Measurements from ENCODE around the gene CAP1. TPM values are rescaled to one million over a fixed set of nuclear protein-coding genes. Genes with fewer than 3 reads are reported as not detected.

Gene CAP1
- total and polyA plus RNA-seq, 2 experiments from 2014 or later = 496 to 576 TPM

DNA sequence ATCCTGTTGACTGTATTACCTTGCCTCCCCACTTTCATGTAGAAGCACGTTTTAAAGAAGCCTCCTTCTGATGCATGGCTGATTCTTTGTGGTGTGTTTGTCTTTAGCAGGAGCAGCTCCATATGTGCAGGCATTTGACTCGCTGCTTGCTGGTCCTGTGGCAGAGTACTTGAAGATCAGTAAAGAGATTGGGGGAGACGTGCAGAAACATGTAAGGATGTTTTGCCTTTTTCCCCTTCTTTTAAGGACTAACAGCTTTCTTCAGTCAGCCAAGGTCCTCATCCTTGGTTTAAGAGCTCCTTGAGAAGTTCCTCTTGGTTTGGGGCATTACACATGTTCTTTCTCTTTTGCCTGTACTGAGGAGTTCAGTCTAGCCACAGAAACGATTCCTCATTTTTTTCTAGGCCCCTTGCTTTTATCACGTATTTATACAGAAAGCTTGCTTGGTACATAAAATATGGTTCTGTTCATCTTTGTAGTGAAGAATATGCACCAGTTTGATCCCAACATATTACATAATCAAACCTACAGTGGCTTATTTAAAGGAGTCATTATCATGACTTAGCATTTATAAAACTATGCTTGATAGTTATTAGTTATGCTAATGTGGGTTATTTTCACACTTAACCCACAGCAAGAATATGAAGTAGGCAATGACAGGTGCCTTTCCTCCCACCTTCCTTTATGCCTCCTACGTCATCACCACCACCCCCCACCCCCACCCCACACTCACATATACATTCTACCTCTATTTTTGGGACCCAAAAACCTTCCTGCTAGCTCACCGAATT lies 19.6 kb downstream of the CAP1 start:
- no peak for DNase-seq
- no peak for TF ChIP-seq EZH2phosphoT487 (IDR thresholded peaks at IDR 0.05; ENCODE audit: insufficient read depth, low read depth)
- no peak for TF ChIP-seq EZH2 (IDR thresholded peaks at IDR 0.05; ENCODE audit: insufficient read depth, poor library complexity, severe bottlenecking)
- Histone ChIP-seq H3K36me3 (ENCODE audit: low read depth) (peaks cover 54% of the 10 kb centered on the region), H3K27ac (peak overlapping the region; percentile 46), H3K9me3 (ENCODE audit: low read depth) (no peaks in the 10 kb centered on the region), H3K4me1 (ENCODE audit: insufficient read depth) (peaks cover 33% of the 10 kb centered on the region), H4K20me1 (ENCODE audit: insufficient read depth) (peaks cover 42% of the 10 kb centered on the region), H3K4me2 (ENCODE audit: unreplicated experiment) (no peak overlapping the region), H3K79me2 (ENCODE audit: insufficient read depth) (peaks cover 99% of the 10 kb centered on the region), H3K27me3 (replicated peaks; ENCODE audit: insufficient read depth) (no peaks in the 10 kb centered on the region), H3F3A (ENCODE audit: insufficient read depth) (peaks cover 56% of the 10 kb centered on the region), H3K4me3 (no peak overlapping the region), H3K9me2 (ENCODE audit: insufficient read depth) (no peaks in the 10 kb centered on the region), H2AFZ (no peak overlapping the region), H3K9ac (no peak overlapping the region)
- 60 to 63% methylated on average over 7 of the region's 7 CpGs for WGBS, 2 experiments (ENCODE audit: low coverage in 1 of 2, low lambda C conversion rate in 2 of 2, missing lambda C conversion rate in 2 of 2)
- in situ Hi-C loops (cut with MboI) = no loop called here

DNA sequence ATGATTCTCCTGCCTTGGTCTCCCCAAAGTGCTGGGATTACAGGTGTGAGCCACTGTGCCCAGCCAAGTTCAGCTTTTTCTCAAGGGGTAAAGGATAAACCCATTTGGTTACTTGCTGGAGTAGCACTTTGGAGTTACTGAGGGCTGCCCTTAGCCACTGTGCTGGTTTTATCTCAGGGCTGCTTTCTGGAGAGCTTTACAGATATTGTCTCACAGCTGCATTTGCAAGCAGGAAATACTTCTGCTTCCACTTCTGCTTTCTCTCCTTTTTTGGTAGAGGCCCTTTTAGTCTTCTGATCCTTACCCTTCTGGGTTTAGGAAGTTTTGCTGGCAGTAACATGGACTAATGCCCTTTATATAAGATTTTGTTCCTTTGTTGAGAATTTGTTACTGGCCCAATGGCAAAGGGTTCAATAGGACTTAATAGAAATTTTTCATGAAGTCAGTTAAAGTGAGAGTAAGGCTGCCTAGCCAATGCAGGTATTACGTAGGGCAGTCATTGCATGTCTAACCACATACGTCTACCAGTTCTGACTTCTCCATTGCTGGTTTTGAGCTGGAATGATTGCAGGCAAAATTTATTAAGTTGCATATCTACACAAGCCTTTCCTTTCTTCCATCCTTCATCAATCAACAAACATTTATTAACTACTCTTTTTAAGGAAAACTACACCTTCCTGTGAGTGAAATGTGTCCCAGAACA lies 24.4 kb downstream of the CAP1 start:
- no peak overlapping the region for H3K27ac ChIP-seq
- no peak overlapping the region for H3K4me3 ChIP-seq
- H2AFZ ChIP-seq = no peak overlapping the region
- no peaks in the 10 kb centered on the region for H3K9me3 ChIP-seq (ENCODE audit: low read depth)
- TF ChIP-seq EZH2phosphoT487 (IDR thresholded peaks at IDR 0.05; ENCODE audit: insufficient read depth, low read depth) = no peak
- no peak for TF ChIP-seq EZH2 (IDR thresholded peaks at IDR 0.05; ENCODE audit: insufficient read depth, poor library complexity, severe bottlenecking)
- peaks cover 83% of the 10 kb centered on the region for H3K36me3 ChIP-seq (ENCODE audit: low read depth)
- no peaks in the 10 kb centered on the region for H3K9me2 ChIP-seq (ENCODE audit: insufficient read depth)
- peaks cover 82% of the 10 kb centered on the region for H3K79me2 ChIP-seq (ENCODE audit: insufficient read depth)
- 100% methylated on average over 2 of the region's 2 CpGs for WGBS, 2 experiments (ENCODE audit: low coverage in 1 of 2, low lambda C conversion rate in 2 of 2, missing lambda C conversion rate in 2 of 2)
- peaks cover 5% of the 10 kb centered on the region; the same call in 1 of the 2 replicates for H4K20me1 ChIP-seq (ENCODE audit: insufficient read depth)
- in situ Hi-C loops (cut with MboI) = no loop called here
- peaks cover 20% of the 10 kb centered on the region for H3K4me1 ChIP-seq (ENCODE audit: insufficient read depth)
- no peak overlapping the region for H3K9ac ChIP-seq
- H3K27me3 ChIP-seq (replicated peaks; ENCODE audit: insufficient read depth) = no peaks in the 10 kb centered on the region
- peaks cover 32% of the 10 kb centered on the region for H3F3A ChIP-seq (ENCODE audit: insufficient read depth)
- DNase-seq = no peak
- H3K4me2 ChIP-seq (ENCODE audit: unreplicated experiment) = no peak overlapping the region

DNA sequence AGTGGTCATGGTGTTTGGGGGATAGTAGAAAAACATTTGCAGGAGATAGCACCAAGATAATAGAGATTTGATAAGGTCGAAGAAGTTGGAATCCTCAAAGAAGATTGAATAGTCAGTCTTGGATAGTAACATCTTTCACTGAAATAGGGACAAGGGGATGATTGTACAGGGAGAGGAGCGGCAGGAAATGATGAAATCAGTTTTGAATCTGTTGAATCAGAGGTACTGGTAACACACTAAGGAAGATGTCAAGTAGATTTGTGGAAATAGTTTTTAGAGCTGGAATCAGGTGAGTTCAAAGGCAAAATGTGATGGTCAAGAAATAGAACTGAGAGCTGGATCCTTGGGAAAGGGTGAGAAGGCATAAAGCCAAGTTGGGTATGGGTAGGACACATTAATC lies 26.5 kb downstream of the CAP1 start:
- H3K4me1 ChIP-seq (ENCODE audit: insufficient read depth) = peaks cover 11% of the 10 kb centered on the region

DNA sequence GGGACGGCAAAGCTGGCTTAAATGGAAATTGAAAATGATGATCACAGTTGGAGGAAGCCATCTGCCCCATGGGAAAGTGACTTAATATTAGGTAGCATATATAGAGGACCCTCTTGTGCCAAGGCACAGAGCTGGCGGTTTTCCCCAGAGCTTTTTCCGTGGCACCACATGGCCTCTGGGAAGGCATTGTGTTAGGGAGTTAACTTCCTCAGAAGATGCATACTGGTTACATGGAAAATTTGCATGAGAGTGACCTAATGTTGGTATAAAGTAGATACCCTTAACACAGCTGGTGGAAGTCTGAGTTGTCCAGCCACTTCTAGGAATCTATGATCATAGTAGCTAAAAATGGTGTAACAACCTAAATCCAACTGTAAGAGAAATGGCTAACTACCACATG lies 27.3 kb downstream of the CAP1 start:
- Histone ChIP-seq H3K4me1 (ENCODE audit: insufficient read depth) (peaks cover 11% of the 10 kb centered on the region), H3K79me2 (ENCODE audit: insufficient read depth) (peaks cover 53% of the 10 kb centered on the region), H3K4me2 (ENCODE audit: unreplicated experiment) (no peak overlapping the region), H4K20me1 (ENCODE audit: insufficient read depth) (no peaks in the 10 kb centered on the region), H3K9ac (no peak overlapping the region), H3K9me3 (ENCODE audit: low read depth) (no peaks in the 10 kb centered on the region), H3K36me3 (ENCODE audit: low read depth) (peaks cover 87% of the 10 kb centered on the region), H3F3A (ENCODE audit: insufficient read depth) (peaks cover 41% of the 10 kb centered on the region), H2AFZ (no peak overlapping the region), H3K4me3 (no peak overlapping the region), H3K9me2 (ENCODE audit: insufficient read depth) (no peaks in the 10 kb centered on the region), H3K27me3 (replicated peaks; ENCODE audit: insufficient read depth) (no peaks in the 10 kb centered on the region), H3K27ac (no peak overlapping the region; the same call in 1 of the 2 replicates)
- in situ Hi-C loops (cut with MboI) = no loop called here
- no peak for TF ChIP-seq EZH2 (IDR thresholded peaks at IDR 0.05; ENCODE audit: insufficient read depth, poor library complexity, severe bottlenecking)
- no peak for TF ChIP-seq EZH2phosphoT487 (IDR thresholded peaks at IDR 0.05; ENCODE audit: insufficient read depth, low read depth)
- DNase-seq = no peak
- WGBS, 2 experiments (ENCODE audit: low coverage in 1 of 2, low lambda C conversion rate in 2 of 2, missing lambda C conversion rate in 2 of 2) = 70 to 75% methylated on average over 3 of the region's 3 CpGs

More for the DNA sequence above, 26.5 kb downstream of the CAP1 start:
- peaks cover 82% of the 10 kb centered on the region for H3K36me3 ChIP-seq (ENCODE audit: low read depth)
- H3K9me3 ChIP-seq (ENCODE audit: low read depth) = no peaks in the 10 kb centered on the region
- peaks cover 32% of the 10 kb centered on the region; the same call in 1 of the 2 replicates for H3F3A ChIP-seq (ENCODE audit: insufficient read depth)
- TF ChIP-seq EZH2phosphoT487 (IDR thresholded peaks at IDR 0.05; ENCODE audit: insufficient read depth, low read depth) = no peak
- no peak for TF ChIP-seq EZH2 (IDR thresholded peaks at IDR 0.05; ENCODE audit: insufficient read depth, poor library complexity, severe bottlenecking)
- WGBS, 2 experiments (ENCODE audit: low coverage in 1 of 2, low lambda C conversion rate in 2 of 2, missing lambda C conversion rate in 2 of 2) = 92 to 95% methylated on average over 2 of the region's 2 CpGs
- no peaks in the 10 kb centered on the region for H3K27me3 ChIP-seq (replicated peaks; ENCODE audit: insufficient read depth)
- H3K9ac ChIP-seq = no peak overlapping the region
- H3K27ac ChIP-seq = peak overlapping the region; percentile 33; the same call in 1 of the 2 replicates
- H3K9me2 ChIP-seq (ENCODE audit: insufficient read depth) = no peaks in the 10 kb centered on the region
- no peak overlapping the region for H3K4me2 ChIP-seq (ENCODE audit: unreplicated experiment)
- no peak overlapping the region for H3K4me3 ChIP-seq
- peak; percentile 39 for DNase-seq
- in situ Hi-C loops (cut with MboI) = no loop called here
- peaks cover 62% of the 10 kb centered on the region for H3K79me2 ChIP-seq (ENCODE audit: insufficient read depth)
- H4K20me1 ChIP-seq (ENCODE audit: insufficient read depth) = no peaks in the 10 kb centered on the region
- no peak overlapping the region for H2AFZ ChIP-seq
